ENCODE results near the gene ARHGDIG.

GRCh38 chr16:289395-289997, 9.1 kb downstream of the ARHGDIG start:
- no peak for TF ChIP-seq POLR2A (IDR thresholded peaks at IDR 0.05)
- TF ChIP-seq, protein P1, sequence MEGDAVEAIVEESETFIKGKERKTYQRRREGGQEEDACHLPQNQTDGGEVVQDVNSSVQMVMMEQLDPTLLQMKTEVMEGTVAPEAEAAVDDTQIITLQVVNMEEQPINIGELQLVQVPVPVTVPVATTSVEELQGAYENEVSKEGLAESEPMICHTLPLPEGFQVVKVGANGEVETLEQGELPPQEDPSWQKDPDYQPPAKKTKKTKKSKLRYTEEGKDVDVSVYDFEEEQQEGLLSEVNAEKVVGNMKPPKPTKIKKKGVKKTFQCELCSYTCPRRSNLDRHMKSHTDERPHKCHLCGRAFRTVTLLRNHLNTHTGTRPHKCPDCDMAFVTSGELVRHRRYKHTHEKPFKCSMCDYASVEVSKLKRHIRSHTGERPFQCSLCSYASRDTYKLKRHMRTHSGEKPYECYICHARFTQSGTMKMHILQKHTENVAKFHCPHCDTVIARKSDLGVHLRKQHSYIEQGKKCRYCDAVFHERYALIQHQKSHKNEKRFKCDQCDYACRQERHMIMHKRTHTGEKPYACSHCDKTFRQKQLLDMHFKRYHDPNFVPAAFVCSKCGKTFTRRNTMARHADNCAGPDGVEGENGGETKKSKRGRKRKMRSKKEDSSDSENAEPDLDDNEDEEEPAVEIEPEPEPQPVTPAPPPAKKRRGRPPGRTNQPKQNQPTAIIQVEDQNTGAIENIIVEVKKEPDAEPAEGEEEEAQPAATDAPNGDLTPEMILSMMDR (IDR thresholded peaks at IDR 0.05 in 4 of 5, conservative IDR thresholded peaks at IDR 0.05 in 1 of 5), result no peak

Measured in gastrocnemius medialis (tissue), 4 donors.